OCI-LY1 (cell line): ENCODE results near the gene PGM3.

ENCODE experiments used
- H2AFZ ChIP-seq: fragments of 200-600 bp; sonication (generic), shearing (Covaris generic); 2 replicates; pipeline ENCODE4 v1.6.0; 2014; ENCODE audit warnings: antibody characterized with exemption, mild to moderate bottlenecking, low read length
- H3F3A ChIP-seq: fragments of 200-600 bp; sonication (generic), shearing (Covaris generic); 2 replicates; pipeline ENCODE4 v1.6.0; 2014; ENCODE audit warnings: mild to moderate bottlenecking, antibody characterized with exemption, low read length, moderate library complexity; ENCODE audit not compliant: insufficient read depth
- H3K27ac ChIP-seq: fragments of 200-600 bp; sonication (generic); 2 replicates; pipeline ENCODE4 v1.5.1; 2014; ENCODE audit warnings: low read length, mixed run types, mild to moderate bottlenecking, low read depth; ENCODE audit not compliant: poor library complexity, severe bottlenecking
- H3K27me3 ChIP-seq: fragments of 200-600 bp; sonication (generic); 2 replicates; pipeline ENCODE4 v1.6.0; 2014; ENCODE audit warnings: antibody characterized with exemption, mild to moderate bottlenecking, low read length, moderate library complexity; ENCODE audit not compliant: insufficient read depth
- H3K36me3 ChIP-seq: fragments of 200-600 bp; sonication (generic); 2 replicates; pipeline ENCODE4 v1.6.1; 2014; ENCODE audit warnings: mild to moderate bottlenecking, antibody characterized with exemption, low read length, moderate library complexity, mixed read lengths; ENCODE audit not compliant: insufficient read depth
- H3K4me1 ChIP-seq: fragments of 200-600 bp; sonication (generic); 2 replicates; pipeline ENCODE4 v1.5.1; 2014; ENCODE audit warnings: mild to moderate bottlenecking, low read length, moderate library complexity; ENCODE audit not compliant: insufficient read depth, severe bottlenecking
- H3K4me2 ChIP-seq: fragments of 200-600 bp; sonication (generic), shearing (Covaris generic); 2 replicates; pipeline ENCODE4 v1.6.1; 2014; ENCODE audit warnings: low read length
- H3K4me3 ChIP-seq: fragments of 200-600 bp; sonication (generic); 2 replicates; pipeline ENCODE4 v1.5.1; 2014; ENCODE audit warnings: low read length, low read depth, mild to moderate bottlenecking, mixed read lengths; ENCODE audit not compliant: poor library complexity, severe bottlenecking
- H3K79me2 ChIP-seq: fragments of 200-600 bp; shearing (Covaris generic); 2 replicates; pipeline ENCODE4 v1.6.1; 2016; ENCODE audit warnings: mixed run types, low read length, mixed read lengths; ENCODE audit not compliant: insufficient read depth
- H3K9ac ChIP-seq: fragments of 200-600 bp; sonication (generic), shearing (Covaris generic); 2 replicates; pipeline ENCODE4 v1.6.1; 2014; ENCODE audit warnings: mild to moderate bottlenecking, low read length, mixed read lengths
- H3K9me2 ChIP-seq: fragments of 200-600 bp; sonication (generic), shearing (Covaris generic); 2 replicates; pipeline ENCODE4 v1.6.1; 2014; ENCODE audit warnings: low read depth, mild to moderate bottlenecking, low read length, mixed read lengths
- H3K9me3 ChIP-seq: fragments of 200-600 bp; shearing (Covaris generic); 2 replicates; pipeline ENCODE4 v1.6.1; 2014; ENCODE audit warnings: low read length, mixed read lengths
- H4K20me1 ChIP-seq: fragments of 200-600 bp; sonication (generic), shearing (Covaris generic); 2 replicates; pipeline ENCODE4 v1.6.0; 2016; ENCODE audit warnings: mild to moderate bottlenecking, low read length; ENCODE audit not compliant: insufficient read depth
- CTCF ChIP-seq: fragments of 200-600 bp; sonication (generic), shearing (Covaris generic); IDR thresholded peaks from 2 replicates; pipeline ENCODE4 v1.5.1; 2017; ENCODE audit warnings: mild to moderate bottlenecking, antibody characterized with exemption, low read length, moderate library complexity, mixed read lengths
- EZH2 ChIP-seq: fragments of 200-600 bp; sonication (generic), shearing (Covaris generic); IDR thresholded peaks from 2 replicates; pipeline ENCODE4 v1.8.0; 2017; ENCODE audit warnings: borderline replicate concordance, mixed run types, mild to moderate bottlenecking, antibody characterized with exemption, low read length, moderate library complexity, mixed read lengths

Gene PGM3

GRCh38 chr6:83192871-83193746 lies at the start of gene PGM3, which contains the start of gene RWDD2A:
Gene PGM3, minus strand, starts transcription at chr6:83193265. Its CDS starts 2,253 bp downstream, at chr6:83191012.
Gene RWDD2A, plus strand, starts transcription at chr6:83193357. Its CDS starts 1,095 bp downstream, at chr6:83194452.
- Histone ChIP-seq H3K27me3 (no peaks in the 10 kb centered on the region), H3K4me3 (peak within 1 kb of the TSS; percentile 94), H2AFZ (peak within 1 kb of the TSS; percentile 74), H3K36me3 (peaks cover 21% of the 10 kb centered on the region), H3K9me3 (no peaks in the 10 kb centered on the region), H4K20me1 (no peaks in the 10 kb centered on the region), H3K4me2 (peak within 1 kb of the TSS; percentile 92), H3K9ac (peak within 1 kb of the TSS; percentile 84), H3F3A (no peaks in the 10 kb centered on the region; the same call in 1 of the 2 replicates), H3K9me2 (no peaks in the 10 kb centered on the region), H3K4me1 (peaks cover 29% of the 10 kb centered on the region), H3K27ac (no peak within 1 kb of the TSS), H3K79me2 (peaks cover 6% of the 10 kb centered on the region)
- TF ChIP-seq EZH2 (no peak), CTCF (no peak)

- no peaks in the 10 kb centered on the region for H3K9me2 ChIP-seq
- no peaks in the 10 kb centered on the region for H3K9me3 ChIP-seq
- TF ChIP-seq CTCF (no peak), EZH2 (no peak)
- H3K4me3 ChIP-seq = no peak overlapping the region
- no peak overlapping the region for H2AFZ ChIP-seq
- H3K36me3 ChIP-seq = no peaks in the 10 kb centered on the region
- no peak overlapping the region for H3K4me2 ChIP-seq
- H3K4me1 ChIP-seq = no peaks in the 10 kb centered on the region
- H3K27me3 ChIP-seq = no peaks in the 10 kb centered on the region
- H3K9ac ChIP-seq = no peak overlapping the region
- no peaks in the 10 kb centered on the region for H4K20me1 ChIP-seq
- H3K79me2 ChIP-seq = no peaks in the 10 kb centered on the region
- no peaks in the 10 kb centered on the region for H3F3A ChIP-seq
- no peak overlapping the region for H3K27ac ChIP-seq
Measured at GRCh38 chr6:83231146-83231545, 38.1 kb upstream of the PGM3 start.

- H3K4me2 ChIP-seq = no peak overlapping the region
- H3K9me2 ChIP-seq = no peaks in the 10 kb centered on the region
- no peaks in the 10 kb centered on the region for H4K20me1 ChIP-seq
- no peak overlapping the region for H3K4me3 ChIP-seq
- H3K27ac ChIP-seq = no peak overlapping the region
- H3K9me3 ChIP-seq = no peaks in the 10 kb centered on the region
- no peaks in the 10 kb centered on the region for H3K27me3 ChIP-seq
- no peaks in the 10 kb centered on the region for H3F3A ChIP-seq
- no peaks in the 10 kb centered on the region for H3K79me2 ChIP-seq
- no peaks in the 10 kb centered on the region for H3K4me1 ChIP-seq
- no peak overlapping the region for H3K9ac ChIP-seq
- TF ChIP-seq EZH2 (no peak), CTCF (no peak)
- no peak overlapping the region for H2AFZ ChIP-seq
- H3K36me3 ChIP-seq = no peaks in the 10 kb centered on the region
Measured at GRCh38 chr6:83226517-83226916, 33.5 kb upstream of the PGM3 start.
